SU-DHL-6 (cell line): ENCODE measurements around the gene NBPF1.
"Not testable (repeated sequence)": the region's sequence is repeated elsewhere in the genome, so short reads cannot be mapped to it uniquely, and the experiment has no call there.

ENCODE experiments used
- H2AFZ ChIP-seq: fragments of 200-600 bp; sonication (generic); 2 replicates; pipeline ENCODE4 v1.6.1; 2014; ENCODE audit warnings: low read depth, mild to moderate bottlenecking, moderate library complexity, mixed read lengths, antibody characterized with exemption, low read length; ENCODE audit not compliant: severe bottlenecking
- H3F3A ChIP-seq: fragments of 200-600 bp; shearing (Covaris generic); 2 replicates; pipeline ENCODE4 v1.6.0; 2016; ENCODE audit warnings: antibody characterized with exemption, mild to moderate bottlenecking; ENCODE audit not compliant: insufficient read depth
- H3K27ac ChIP-seq: fragments of 200-600 bp; sonication (generic); 2 replicates; pipeline ENCODE4 v1.5.1; 2016; ENCODE audit warnings: low read depth, mild to moderate bottlenecking, low read length, moderate library complexity, mixed read lengths
- H3K27me3 ChIP-seq: fragments of 200-600 bp; sonication (generic), shearing (Covaris generic); 2 replicates; pipeline ENCODE4 v1.6.0; 2014; ENCODE audit warnings: mild to moderate bottlenecking, low read length
- H3K36me3 ChIP-seq: fragments of 200-600 bp; sonication (generic); 2 replicates; pipeline ENCODE4 v1.6.1; 2014; ENCODE audit warnings: mild to moderate bottlenecking, low read length, mixed read lengths
- H3K4me2 ChIP-seq: fragments of 300-600, 200-600 bp; shearing (Covaris generic), sonication (generic); 2 replicates; pipeline ENCODE4 v1.6.0; 2014; ENCODE audit warnings: low read length, low read depth, mild to moderate bottlenecking; ENCODE audit not compliant: poor library complexity, severe bottlenecking
- H3K4me3 ChIP-seq: fragments of 200-600 bp; sonication (generic); 2 replicates; pipeline ENCODE4 v1.5.1; 2014; ENCODE audit warnings: antibody characterized with exemption, low read length, mild to moderate bottlenecking, mixed read lengths; ENCODE audit not compliant: insufficient read depth, poor library complexity, severe bottlenecking
- H3K79me2 ChIP-seq: fragments of 200-600 bp; sonication (generic); 2 replicates; pipeline ENCODE4 v1.6.1; 2014; ENCODE audit warnings: mild to moderate bottlenecking, low read length, moderate library complexity; ENCODE audit not compliant: insufficient read depth
- H3K9ac ChIP-seq: fragments of 200-600 bp; sonication (generic); 2 replicates; pipeline ENCODE4 v1.7.0; 2014; ENCODE audit warnings: mild to moderate bottlenecking, low read length
- H3K9me2 ChIP-seq: fragments of 200-600 bp; sonication (generic); replicated peaks from 2 replicates; pipeline ENCODE4 v1.6.1; 2014; ENCODE audit warnings: low read length; ENCODE audit not compliant: insufficient read depth
- H3K9me3 ChIP-seq: fragments of 200-600 bp; sonication (generic); 2 replicates; pipeline ENCODE4 v1.6.1; 2014; ENCODE audit warnings: low read length, mixed read lengths; ENCODE audit not compliant: insufficient read depth
- H4K20me1 ChIP-seq: fragments of 200-600 bp; sonication (generic); 2 replicates; pipeline ENCODE4 v1.6.1; 2014; ENCODE audit warnings: low read depth, mild to moderate bottlenecking, antibody characterized with exemption, low read length, moderate library complexity, mixed read lengths

NBPF1 gene

DNA sequence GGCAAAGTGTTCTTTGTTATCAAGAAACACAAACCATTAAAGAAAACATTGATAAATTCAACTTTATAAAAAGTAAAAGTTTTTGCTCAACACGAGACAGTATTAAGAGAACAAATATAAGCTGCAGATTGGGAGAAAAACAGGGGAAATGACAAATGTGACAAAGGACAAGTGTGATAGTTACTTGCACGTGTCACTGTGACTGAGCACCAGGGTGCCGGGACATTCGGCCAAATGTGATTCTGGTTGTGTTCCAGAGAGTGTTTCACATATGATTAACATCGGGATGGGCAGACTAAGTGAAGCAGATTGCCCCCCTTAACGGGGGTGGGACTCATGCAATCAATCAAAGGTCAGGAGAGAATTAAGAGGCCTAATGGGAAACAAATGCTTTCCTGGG is 52.9 kb downstream of the NBPF1 start:
- not testable (repeated sequence) for H3F3A ChIP-seq, H3K9ac ChIP-seq, H2AFZ ChIP-seq, H3K9me3 ChIP-seq, H3K4me2 ChIP-seq, H3K79me2 ChIP-seq, H3K36me3 ChIP-seq, H3K9me2 ChIP-seq, H3K27me3 ChIP-seq, H3K27ac ChIP-seq, H4K20me1 ChIP-seq, H3K4me3 ChIP-seq

DNA sequence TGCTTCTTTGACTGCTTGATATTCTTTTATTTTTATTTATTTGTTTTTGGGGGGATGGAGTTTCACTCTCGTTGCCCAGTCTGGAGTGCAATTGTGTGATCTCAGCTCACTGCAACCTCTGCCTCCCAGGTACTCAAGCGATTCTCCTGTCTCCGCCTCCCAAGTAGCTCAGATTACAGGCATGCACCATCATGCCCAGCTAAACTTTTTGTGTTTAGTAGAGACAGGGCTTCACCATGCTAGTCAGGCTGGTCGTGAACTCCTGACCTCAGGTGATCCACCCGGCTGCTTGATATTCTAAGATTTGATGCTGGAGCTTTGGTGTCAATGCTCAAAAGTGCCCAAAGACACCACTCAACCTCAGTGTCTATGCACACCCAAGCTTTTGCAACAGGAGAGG is 53.7 kb downstream of the NBPF1 start:
- not testable (repeated sequence) for H3F3A ChIP-seq, H3K27me3 ChIP-seq, H3K36me3 ChIP-seq, H3K4me3 ChIP-seq, H3K9ac ChIP-seq, H2AFZ ChIP-seq, H3K9me3 ChIP-seq, H4K20me1 ChIP-seq, H3K9me2 ChIP-seq, H3K4me2 ChIP-seq, H3K27ac ChIP-seq, H3K79me2 ChIP-seq

DNA sequence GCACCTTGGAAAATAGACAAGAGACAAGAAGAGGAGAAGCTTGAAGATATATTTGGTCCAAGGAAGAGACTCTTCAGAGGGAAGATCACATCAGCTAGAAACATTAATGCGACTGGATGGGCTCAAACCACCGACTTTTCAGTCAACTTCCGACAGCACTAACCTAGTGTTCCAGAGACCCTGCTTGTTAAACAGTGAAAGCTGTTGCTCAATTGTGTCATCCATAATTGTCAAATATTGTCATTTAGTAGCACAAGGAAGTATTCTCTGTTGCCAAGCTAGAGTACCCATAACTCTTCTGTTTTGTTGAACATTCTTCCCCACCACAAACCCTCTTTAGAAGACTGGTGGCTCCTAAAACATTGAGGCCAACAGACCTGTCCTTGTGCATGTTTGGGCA is 56.3 kb downstream of the NBPF1 start:
- not testable (repeated sequence) for H3K27ac ChIP-seq, H3K9ac ChIP-seq

DNA sequence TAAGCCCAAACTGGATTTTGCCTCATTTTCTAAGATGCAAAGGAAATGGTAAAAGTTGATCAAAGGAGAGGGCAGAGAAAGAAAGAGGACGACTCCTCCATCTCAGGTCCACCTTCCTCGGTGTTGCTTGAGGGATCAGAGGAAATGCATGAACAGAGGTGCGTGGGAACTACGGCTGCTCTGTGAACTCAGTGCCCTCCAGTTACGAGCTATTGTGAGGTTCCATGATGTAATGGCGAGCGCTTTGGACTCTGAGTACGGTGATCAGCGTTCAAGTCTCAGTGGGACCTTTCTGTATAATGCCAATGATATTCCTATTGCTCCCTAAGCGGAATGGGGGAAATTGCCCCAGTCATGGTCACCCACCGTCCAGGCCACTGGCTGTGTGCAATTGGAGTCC is 60.1 kb downstream of the NBPF1 start:
- H3F3A ChIP-seq, H3K9ac ChIP-seq, H4K20me1 ChIP-seq, H3K27me3 ChIP-seq, H2AFZ ChIP-seq, H3K9me2 ChIP-seq, H3K36me3 ChIP-seq, H3K9me3 ChIP-seq, H3K79me2 ChIP-seq, H3K4me3 ChIP-seq, H3K27ac ChIP-seq, H3K4me2 ChIP-seq: not testable (repeated sequence)

More for the DNA sequence above, 56.3 kb downstream of the NBPF1 start:
- not testable (repeated sequence) for H3K36me3 ChIP-seq, H3K79me2 ChIP-seq, H3F3A ChIP-seq, H3K27me3 ChIP-seq, H3K4me2 ChIP-seq, H3K4me3 ChIP-seq, H3K9me3 ChIP-seq, H4K20me1 ChIP-seq, H3K9me2 ChIP-seq, H2AFZ ChIP-seq

DNA sequence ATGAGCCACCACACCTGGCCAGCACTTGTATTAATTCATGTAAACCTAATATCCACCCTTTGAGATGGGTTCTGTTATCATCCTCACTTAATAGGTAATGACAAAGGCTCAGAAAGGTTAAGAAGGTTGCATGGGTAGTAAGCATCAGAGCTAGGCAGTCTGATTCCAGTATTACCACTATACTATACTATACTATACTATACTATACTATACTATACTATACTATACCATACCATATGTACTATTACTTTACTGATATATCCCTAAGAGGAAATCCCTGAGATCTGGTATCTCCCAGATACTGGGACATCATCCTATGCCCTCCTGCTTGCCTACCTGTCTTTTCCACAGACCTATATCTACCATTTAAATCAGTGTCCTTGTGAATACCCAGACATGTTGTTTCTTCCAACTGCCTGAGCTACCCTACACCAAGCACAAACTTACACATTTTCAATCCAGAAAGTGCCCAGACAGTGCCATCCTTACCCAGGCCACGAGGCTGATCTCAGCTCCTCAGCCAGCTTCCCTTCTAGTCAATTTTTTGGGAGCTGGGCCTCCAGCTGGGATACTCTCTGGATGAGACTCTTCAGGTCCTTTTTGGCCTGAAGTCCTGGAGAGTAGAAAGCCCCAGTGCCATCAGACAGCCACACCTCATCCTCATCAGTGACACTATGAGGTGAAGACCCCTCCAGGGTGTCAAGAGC is 63.0 kb downstream of the NBPF1 start:
- H3F3A ChIP-seq, H3K9me2 ChIP-seq, H3K27me3 ChIP-seq, H3K27ac ChIP-seq, H4K20me1 ChIP-seq, H3K4me3 ChIP-seq, H2AFZ ChIP-seq, H3K9ac ChIP-seq, H3K79me2 ChIP-seq, H3K4me2 ChIP-seq, H3K36me3 ChIP-seq, H3K9me3 ChIP-seq: not testable (repeated sequence)

DNA sequence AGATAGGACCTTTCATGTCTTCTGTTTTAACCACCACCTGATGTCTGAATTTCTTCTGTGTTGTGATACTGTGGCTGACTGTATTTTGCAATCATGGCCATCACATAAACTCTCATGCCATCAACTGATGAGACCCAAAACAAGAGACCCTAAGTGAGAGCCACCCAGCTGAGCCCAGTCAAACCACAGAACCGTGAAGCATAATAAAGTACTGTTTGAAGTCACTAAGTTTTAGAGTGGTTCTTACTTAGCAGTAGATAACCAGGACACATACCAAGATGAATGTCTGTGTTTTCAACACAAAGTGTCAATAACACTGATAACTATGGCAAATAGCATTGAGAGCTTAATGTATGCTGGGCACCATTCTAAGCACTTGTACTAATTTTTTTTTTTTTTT is 63.8 kb downstream of the NBPF1 start:
- not testable (repeated sequence) for H4K20me1 ChIP-seq, H3K4me2 ChIP-seq, H3K9ac ChIP-seq, H3K9me3 ChIP-seq, H3K27me3 ChIP-seq, H3K4me3 ChIP-seq, H3K27ac ChIP-seq, H3K36me3 ChIP-seq, H2AFZ ChIP-seq, H3K79me2 ChIP-seq, H3K9me2 ChIP-seq, H3F3A ChIP-seq

DNA sequence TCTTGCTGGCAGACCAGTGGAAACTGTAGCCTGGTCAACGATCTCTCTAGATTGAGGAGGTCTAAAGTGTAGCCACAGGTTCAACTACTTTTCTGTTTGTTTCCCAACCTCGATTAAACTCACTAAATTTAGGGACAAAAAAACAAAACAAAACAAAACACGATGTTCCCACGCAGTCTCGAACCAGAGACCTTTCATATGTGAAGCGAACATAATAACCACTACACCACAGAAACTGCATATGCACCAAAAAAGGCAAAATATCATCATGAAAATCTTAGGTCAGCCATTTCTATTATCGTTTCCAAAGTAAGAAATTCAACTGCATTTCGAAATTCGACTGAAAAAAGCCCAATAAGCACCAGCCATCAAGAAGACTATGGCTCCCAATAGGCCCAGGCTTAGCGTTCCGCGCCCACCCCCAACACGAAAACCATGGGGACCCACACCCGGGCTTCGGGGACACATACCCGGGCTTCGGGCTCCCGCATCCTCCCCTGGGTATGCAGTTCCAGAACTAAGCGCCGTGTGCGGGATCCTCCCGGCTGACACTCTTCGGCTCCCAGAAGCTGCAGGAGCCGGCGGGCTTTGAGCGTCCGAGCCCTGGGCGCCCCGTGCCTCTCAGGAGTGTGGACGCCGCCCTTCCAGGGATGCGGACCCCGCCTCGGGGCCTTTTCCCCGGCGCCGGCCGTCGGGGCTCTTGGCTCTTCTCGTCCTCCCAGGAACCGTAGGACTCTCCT is 65.7 kb downstream of the NBPF1 start:
- H3K9me3 ChIP-seq, H3K36me3 ChIP-seq, H2AFZ ChIP-seq, H3K79me2 ChIP-seq, H3F3A ChIP-seq, H3K27me3 ChIP-seq, H3K9ac ChIP-seq, H3K4me2 ChIP-seq, H3K27ac ChIP-seq, H4K20me1 ChIP-seq, H3K9me2 ChIP-seq, H3K4me3 ChIP-seq: not testable (repeated sequence)

DNA sequence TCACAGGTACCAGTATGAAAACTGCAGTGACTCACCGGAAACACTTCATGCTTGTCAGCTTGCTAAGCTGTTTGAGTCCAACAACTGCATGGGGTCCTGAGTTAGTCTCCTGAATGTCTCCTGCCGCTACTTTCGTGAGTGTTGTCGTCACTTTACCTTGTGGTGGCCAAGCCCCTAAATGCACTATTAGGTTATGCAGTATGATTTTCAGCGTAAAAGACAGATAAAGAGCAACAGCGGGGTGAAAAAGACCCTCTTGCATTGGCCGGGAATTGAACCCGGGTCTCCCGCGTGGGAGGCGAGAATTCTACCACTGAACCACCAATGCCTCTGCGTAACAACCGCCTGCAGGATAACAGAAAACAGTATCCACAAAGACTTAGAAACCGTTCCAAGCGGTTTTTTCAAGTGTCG is 67.7 kb downstream of the NBPF1 start:
- H3K9me2 ChIP-seq, H4K20me1 ChIP-seq, H3K4me3 ChIP-seq, H3K36me3 ChIP-seq, H3K9me3 ChIP-seq, H3K4me2 ChIP-seq, H3K79me2 ChIP-seq, H3K27ac ChIP-seq, H3F3A ChIP-seq, H2AFZ ChIP-seq, H3K9ac ChIP-seq, H3K27me3 ChIP-seq: not testable (repeated sequence)
